Activated naive CD4-positive, alpha-beta T cell treated with anti-CD3 and anti-CD28 coated beads, Interleukin-2, amount 50 U/mL, for 72 hours (primary cell): ENCODE data around the gene VSIG10L2. TPM values are rescaled to one million over a fixed set of nuclear protein-coding genes. Genes with fewer than 3 reads are reported as not detected.

Source experiments
- ATAC-seq, 2 donors: fragments of 150-1000 bp; cut with Tn5 transposase; 2 replicates each; pipeline ENCODE4 v1.10.0; 2021; ENCODE audit warnings: mild to moderate bottlenecking in 2 of 2, moderate library complexity in 2 of 2
- DNase-seq, 2 donors: peaks; one replicate each; pipeline ENCODE4 v3.0.0; 2021 to 2022; ENCODE audit warnings: low spot score in 2 of 2
- H3K27ac Mint-ChIP-seq, 2 donors: one replicate each; pipeline ENCODE4 v1.8.0; 2022; ENCODE audit warnings: mild to moderate bottlenecking in 2 of 2, mixed read lengths in 2 of 2
- H3K36me3 Mint-ChIP-seq, 2 donors: one replicate each; pipeline ENCODE4 v1.8.0; 2022; ENCODE audit warnings: mixed read lengths in 2 of 2
- H3K9me3 Mint-ChIP-seq, 2 donors: one replicate each; pipeline ENCODE4 v1.8.0; 2022; ENCODE audit warnings: mixed read lengths in 2 of 2
- total RNA-seq, 2 donors: library from RNA; stranded (reverse); gene quantifications; one replicate each; pipeline ENCODE4 v1.2.3, GENCODE V29; 2022

VSIG10L2 gene
- total RNA-seq, 2 donors from 2014 or later = not detected

DNA sequence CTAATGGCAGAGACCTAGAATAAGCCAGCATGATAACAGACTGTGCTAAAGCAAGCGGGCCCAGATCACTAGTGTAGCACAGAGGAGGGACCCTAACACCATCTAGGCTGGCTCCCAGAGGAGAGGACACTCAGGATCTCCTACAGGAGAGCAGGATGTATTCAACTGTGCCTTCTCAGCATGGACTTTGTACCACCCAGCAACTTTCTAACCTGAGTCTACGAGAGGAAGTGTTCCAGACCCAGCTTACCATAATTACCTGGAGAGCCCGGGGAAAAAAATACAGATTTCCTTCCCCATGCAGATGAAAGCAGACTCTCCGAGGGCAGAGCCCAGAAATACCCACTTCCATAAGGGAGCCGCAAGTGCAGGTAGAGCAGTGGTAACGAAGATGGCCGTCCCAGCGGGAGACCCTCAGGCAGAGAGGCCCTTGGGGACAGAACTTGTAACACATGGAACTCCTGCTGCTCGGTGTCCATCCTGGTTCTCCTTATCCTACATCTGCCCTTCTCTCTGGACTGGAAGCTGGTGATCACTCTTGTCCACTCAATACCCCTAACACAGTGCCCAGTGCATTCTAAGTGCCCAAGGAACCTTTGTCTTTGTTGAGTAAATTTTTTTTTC, 21.3 kb upstream of the VSIG10L2 start:
- H3K9me3 Mint-ChIP-seq = no peaks in the 10 kb centered on the region
- DNase-seq (no peak), ATAC-seq (no peak)
- no peaks in the 10 kb centered on the region for H3K36me3 Mint-ChIP-seq
- H3K27ac Mint-ChIP-seq = no peak overlapping the region

DNA sequence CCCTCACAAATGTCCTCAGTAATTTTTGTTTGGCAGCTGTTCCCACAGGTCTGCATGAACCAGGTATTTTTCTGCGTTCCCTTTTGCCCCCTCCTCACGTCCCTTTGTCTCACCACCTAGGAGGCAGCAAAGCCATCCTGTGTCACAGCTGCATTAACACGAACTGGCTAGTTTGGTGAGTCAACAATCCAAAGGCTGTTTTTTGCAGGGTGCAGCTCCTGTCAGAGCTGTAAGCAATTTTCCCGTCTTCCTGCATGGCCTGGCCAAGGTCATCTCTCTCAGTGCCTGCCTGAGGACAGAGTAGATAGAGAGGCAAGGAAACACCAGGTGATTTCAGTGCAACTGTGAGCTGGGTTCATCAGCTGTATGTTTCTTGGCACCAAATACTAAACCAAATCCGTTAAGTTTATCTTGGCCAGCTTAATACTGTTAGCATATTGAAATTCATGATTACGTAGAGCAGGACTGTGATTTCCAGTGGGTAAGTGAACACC, 20.6 kb upstream of the VSIG10L2 start:
- H3K27ac Mint-ChIP-seq = no peak overlapping the region

DNA sequence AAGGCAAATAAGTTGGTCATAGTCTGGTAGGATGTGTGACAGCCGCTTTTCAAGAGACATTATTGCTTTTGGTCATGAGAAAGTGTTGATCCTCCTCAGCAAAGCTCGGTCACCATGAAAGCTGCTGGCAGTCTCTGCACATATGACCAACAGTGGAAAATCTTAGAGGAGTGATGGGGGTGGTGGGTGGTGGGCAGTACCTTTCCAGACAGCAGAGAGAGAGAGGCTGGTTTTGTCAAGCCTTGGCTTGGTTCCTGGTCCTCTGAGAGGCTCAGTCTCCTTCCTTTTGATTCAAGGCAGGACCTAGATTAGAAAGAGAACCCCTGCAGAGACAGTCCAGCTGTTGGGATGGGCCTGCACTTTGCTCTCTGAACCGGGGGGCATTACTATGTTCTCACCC, 20.0 kb upstream of the VSIG10L2 start:
- DNase-seq = no peak
- ATAC-seq = no peak
- Mint-ChIP-seq H3K9me3 (no peaks in the 10 kb centered on the region), H3K36me3 (no peaks in the 10 kb centered on the region), H3K27ac (no peak overlapping the region)

More for the DNA sequence above, 20.6 kb upstream of the VSIG10L2 start:
- DNase-seq = no peak
- H3K9me3 Mint-ChIP-seq = no peaks in the 10 kb centered on the region
- ATAC-seq = no peak
- no peaks in the 10 kb centered on the region for H3K36me3 Mint-ChIP-seq

GRCh38 chr11:125926682-125927081, 19.2 kb upstream of the VSIG10L2 start:
- Mint-ChIP-seq H3K9me3 (no peaks in the 10 kb centered on the region), H3K27ac (peak overlapping the region in 1 of 2 donors; percentile 77), H3K36me3 (no peaks in the 10 kb centered on the region)
- ATAC-seq (no peak), DNase-seq (no peak)

DNA sequence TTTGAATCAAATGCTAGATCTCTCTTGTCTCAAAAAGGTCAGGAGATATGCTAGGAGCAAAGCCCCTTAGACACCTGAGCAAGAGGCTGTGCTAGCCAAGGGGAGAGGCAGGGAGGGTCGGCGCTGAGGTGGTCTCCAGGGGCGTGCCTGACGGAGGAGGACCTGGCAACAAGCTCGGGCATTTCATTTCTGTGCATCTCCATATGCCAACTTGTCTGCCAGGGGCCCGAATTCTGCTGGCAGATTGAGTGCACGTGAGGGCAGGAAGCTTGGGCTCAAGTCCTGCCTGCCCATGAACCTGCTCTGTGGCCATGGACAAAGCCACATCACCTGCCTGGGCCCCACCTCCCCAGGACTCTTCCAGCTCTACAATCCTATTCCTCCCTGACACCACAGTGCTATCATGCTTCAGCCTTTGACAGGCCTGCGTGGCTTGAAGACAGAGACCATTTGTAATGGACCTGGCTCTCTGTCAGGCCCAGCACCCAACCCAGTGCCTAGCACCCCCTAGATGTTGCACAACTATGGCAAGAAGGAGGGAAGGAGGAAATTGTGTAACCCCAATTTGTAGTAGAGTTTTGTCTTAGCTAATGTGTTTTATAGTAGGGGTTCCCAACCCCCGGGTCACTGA, 16.3 kb upstream of the VSIG10L2 start:
- Mint-ChIP-seq H3K36me3 (no peaks in the 10 kb centered on the region), H3K27ac (no peak overlapping the region), H3K9me3 (no peaks in the 10 kb centered on the region)
- ATAC-seq = no peak
- DNase-seq = no peak

GRCh38 chr11:125930076-125930450, 15.8 kb upstream of the VSIG10L2 start:
- DNase-seq (no peak), ATAC-seq (no peak)
- H3K27ac Mint-ChIP-seq = no peak overlapping the region
- H3K9me3 Mint-ChIP-seq = no peaks in the 10 kb centered on the region
- no peaks in the 10 kb centered on the region for H3K36me3 Mint-ChIP-seq

GRCh38 chr11:125931116-125931515, 14.7 kb upstream of the VSIG10L2 start:
- DNase-seq = no peak
- ATAC-seq = no peak
- Mint-ChIP-seq H3K9me3 (no peaks in the 10 kb centered on the region), H3K27ac (no peak overlapping the region), H3K36me3 (no peaks in the 10 kb centered on the region)

DNA sequence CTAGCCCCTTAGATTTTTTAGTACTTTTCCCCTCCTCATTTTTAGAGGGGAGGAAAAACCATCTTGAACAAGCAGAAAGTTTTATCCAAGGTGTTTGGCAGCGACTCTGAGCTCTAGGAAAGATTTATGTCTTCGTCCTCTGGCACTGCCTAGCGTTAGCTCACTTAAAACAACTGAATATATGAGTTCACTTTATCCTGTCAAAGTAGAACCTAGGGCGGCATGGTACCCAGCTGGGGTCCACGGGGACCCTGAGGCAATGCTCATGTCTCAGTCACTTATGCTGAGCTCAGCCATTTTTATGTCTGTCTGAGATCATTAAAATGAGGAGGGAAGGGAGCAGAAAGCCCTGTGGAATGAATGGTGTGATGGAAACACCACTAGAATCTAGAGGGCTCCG, 14.2 kb upstream of the VSIG10L2 start:
- no peak for ATAC-seq
- H3K27ac Mint-ChIP-seq = no peak overlapping the region

GRCh38 chr11:125932301-125932700, 13.5 kb upstream of the VSIG10L2 start:
- ATAC-seq = no peak

More for the DNA sequence above, 14.2 kb upstream of the VSIG10L2 start:
- H3K36me3 Mint-ChIP-seq = no peaks in the 10 kb centered on the region
- peak in 1 of 2 donors; percentile 28 for DNase-seq
- no peaks in the 10 kb centered on the region for H3K9me3 Mint-ChIP-seq

GRCh38 chr11:125933030-125933813, 12.6 kb upstream of the VSIG10L2 start:
- ATAC-seq (no peak), DNase-seq (no peak)
- Mint-ChIP-seq H3K27ac (no peak overlapping the region), H3K36me3 (no peaks in the 10 kb centered on the region), H3K9me3 (no peaks in the 10 kb centered on the region)

More at GRCh38 chr11:125932301-125932700, 13.5 kb upstream of the VSIG10L2 start:
- DNase-seq = peak in 1 of 2 donors; percentile 33
- Mint-ChIP-seq H3K9me3 (no peaks in the 10 kb centered on the region), H3K27ac (no peak overlapping the region), H3K36me3 (no peaks in the 10 kb centered on the region)

DNA sequence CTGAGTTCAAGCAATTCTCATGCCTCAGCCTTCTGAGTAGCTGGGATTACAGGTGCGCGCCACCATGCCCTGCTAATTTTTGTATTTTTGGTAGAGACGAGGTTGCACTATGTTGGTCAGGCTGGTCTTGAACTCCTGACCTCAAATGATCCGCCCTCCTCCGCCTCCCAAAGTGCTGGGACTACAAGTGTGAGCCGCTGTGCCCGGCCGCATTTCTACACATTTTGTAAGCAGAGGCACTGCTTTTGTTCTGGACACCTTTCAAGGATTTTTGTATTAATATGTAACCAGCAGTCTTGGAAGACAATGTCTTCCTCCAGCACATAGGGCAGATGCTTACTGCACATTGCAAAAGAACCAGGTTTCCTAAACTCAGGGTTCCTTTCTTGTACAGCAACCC, 11.4 kb upstream of the VSIG10L2 start:
- peak in 1 of 2 donors; percentile 20 for DNase-seq
- H3K9me3 Mint-ChIP-seq = peaks cover 0 to 5% of the 10 kb centered on the region in 2 donors
- H3K36me3 Mint-ChIP-seq = no peaks in the 10 kb centered on the region
- no peak for ATAC-seq
- no peak overlapping the region for H3K27ac Mint-ChIP-seq

GRCh38 chr11:125935056-125935455, 10.8 kb upstream of the VSIG10L2 start:
- DNase-seq (no peak), ATAC-seq (no peak)
- Mint-ChIP-seq H3K36me3 (no peaks in the 10 kb centered on the region), H3K27ac (no peak overlapping the region), H3K9me3 (peaks cover 0 to 5% of the 10 kb centered on the region in 2 donors)

DNA sequence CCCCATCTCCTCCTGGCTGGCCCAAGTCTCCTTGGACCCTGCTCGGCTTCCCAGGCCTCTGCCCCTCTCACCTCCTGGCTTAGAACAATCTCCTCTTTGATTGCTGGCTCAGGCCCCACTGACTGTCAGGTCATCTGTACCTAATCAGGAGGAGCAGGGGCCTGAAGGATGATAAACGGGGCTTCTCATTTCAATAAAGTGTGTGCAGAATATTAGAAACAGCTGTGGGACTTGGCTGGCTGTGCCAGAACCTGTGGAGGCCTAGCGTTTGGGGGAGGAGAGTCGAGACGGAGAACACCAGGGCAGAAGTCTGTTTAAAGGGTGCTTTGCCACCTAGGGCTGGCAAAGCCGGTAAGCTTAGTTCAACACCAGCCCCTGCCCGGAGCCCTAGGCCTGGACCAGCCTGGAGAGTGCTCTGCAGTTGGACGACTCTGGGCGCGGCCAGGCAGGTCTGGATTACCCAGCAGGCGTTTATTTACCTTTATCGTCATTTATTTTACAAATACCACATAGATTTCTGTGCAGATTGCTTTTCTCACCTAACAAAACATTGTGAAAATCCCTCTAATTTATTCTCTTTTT, 10.1 kb upstream of the VSIG10L2 start:
- no peaks in the 10 kb centered on the region for H3K36me3 Mint-ChIP-seq
- H3K27ac Mint-ChIP-seq = no peak overlapping the region
- peaks cover 0 to 5% of the 10 kb centered on the region in 2 donors for H3K9me3 Mint-ChIP-seq
- no peak for ATAC-seq
- peak in 1 of 2 donors; percentile 26 for DNase-seq

GRCh38 chr11:125938418-125938817, 7.4 kb upstream of the VSIG10L2 start:
- Mint-ChIP-seq H3K36me3 (no peaks in the 10 kb centered on the region), H3K27ac (peak overlapping the region in 1 of 2 donors; percentile 40), H3K9me3 (peaks cover 0 to 5% of the 10 kb centered on the region in 2 donors)
- no peak for ATAC-seq
- DNase-seq = peak in 1 of 2 donors; percentile 21

DNA sequence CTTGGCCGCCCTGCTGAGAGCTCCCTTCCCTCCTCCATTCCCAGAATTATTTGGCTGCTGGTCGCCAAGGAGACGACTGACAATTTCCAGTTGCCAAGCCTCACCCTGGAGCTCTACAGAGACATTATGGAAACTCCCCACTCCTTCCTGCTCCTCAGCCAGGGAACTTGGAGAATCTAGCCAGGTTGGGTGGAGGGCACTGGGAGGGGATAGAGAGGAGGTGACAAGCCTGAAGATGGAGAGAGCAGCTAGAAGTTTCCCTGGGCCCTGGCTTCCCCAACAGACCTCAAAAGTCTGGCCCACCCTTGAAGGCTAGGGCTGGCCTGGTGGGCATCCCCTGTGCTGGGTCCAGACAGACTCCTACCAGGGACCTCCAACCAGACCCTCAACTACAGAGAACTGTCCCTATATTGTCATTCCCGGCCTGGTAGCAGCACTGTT, 6.7 kb upstream of the VSIG10L2 start:
- Mint-ChIP-seq H3K9me3 (peaks cover 0 to 5% of the 10 kb centered on the region in 2 donors), H3K27ac (peak overlapping the region in 1 of 2 donors; percentile 40), H3K36me3 (no peaks in the 10 kb centered on the region)
- ATAC-seq = no peak
- DNase-seq = peak in 1 of 2 donors; percentile 3

DNA sequence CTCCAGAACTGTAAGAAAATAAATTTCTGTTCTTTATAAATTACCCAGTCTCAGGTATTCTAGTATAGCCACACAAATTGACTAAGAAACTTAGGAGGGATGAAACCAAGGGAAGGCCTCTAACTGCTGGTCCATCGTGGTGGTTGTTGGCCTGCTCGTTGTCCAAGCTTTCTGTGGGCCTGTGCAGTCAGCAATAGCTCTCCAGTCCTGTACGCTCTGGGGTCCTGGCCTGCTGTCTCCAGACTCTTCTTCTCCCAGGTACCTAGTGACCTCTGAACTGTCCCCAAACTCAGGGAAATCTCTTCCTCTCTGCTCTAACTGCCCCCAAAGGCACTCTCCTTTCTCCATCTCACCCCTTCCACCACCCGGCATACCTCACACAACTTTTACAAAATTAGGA, 5.7 kb upstream of the VSIG10L2 start:
- H3K27ac Mint-ChIP-seq = no peak overlapping the region
- no peaks in the 10 kb centered on the region for H3K36me3 Mint-ChIP-seq
- DNase-seq (no peak), ATAC-seq (no peak)
- peaks cover 0 to 5% of the 10 kb centered on the region in 2 donors for H3K9me3 Mint-ChIP-seq

GRCh38 chr11:125941267-125941618, 4.6 kb upstream of the VSIG10L2 start:
- peaks cover 0 to 5% of the 10 kb centered on the region in 2 donors for H3K9me3 Mint-ChIP-seq
- peak overlapping the region in 1 of 2 donors; percentile 58 for H3K27ac Mint-ChIP-seq
- no peaks in the 10 kb centered on the region for H3K36me3 Mint-ChIP-seq
- DNase-seq (peak in 1 of 2 donors; percentile 38), ATAC-seq (no peak)
